ENCODE data around the gene UST.

UST gene

DNA sequence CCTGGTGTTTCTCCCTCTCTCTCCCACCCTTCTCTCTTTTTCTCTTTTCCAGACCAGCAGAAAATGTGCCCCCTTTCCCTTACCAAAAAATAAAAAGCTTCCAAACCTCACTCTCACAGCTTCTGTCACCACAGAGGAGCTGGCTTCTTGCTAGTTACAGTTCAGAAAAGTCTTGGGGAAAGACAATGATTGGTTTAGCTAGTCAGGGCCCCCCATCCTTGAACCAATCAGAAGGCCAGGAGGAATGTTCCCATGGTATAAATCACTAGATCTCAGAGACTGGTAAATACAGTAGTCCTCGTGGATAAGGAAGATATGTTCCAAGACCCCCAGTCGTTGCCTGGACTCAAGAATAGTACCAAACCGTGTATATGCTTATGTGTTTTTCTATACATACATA is 339.5 kb downstream of the UST start:
- H3K4me3 ChIP-seq (ENCODE audit: low read depth, low read length), result no peak overlapping the region
- no peak for TF ChIP-seq CTCF (IDR thresholded peaks at IDR 0.05; ENCODE audit: low read depth, low read length, missing control alignments)
- DNase-seq (ENCODE audit: low read depth), result no peak

GRCh38 chr6:149087898-149088297 is 341.1 kb downstream of the UST start:
- H3K4me3 ChIP-seq (ENCODE audit: low read depth, low read length), result no peak overlapping the region
- DNase-seq (ENCODE audit: low read depth), result no peak
- no peak for TF ChIP-seq CTCF (IDR thresholded peaks at IDR 0.05; ENCODE audit: low read depth, low read length, missing control alignments)

DNA sequence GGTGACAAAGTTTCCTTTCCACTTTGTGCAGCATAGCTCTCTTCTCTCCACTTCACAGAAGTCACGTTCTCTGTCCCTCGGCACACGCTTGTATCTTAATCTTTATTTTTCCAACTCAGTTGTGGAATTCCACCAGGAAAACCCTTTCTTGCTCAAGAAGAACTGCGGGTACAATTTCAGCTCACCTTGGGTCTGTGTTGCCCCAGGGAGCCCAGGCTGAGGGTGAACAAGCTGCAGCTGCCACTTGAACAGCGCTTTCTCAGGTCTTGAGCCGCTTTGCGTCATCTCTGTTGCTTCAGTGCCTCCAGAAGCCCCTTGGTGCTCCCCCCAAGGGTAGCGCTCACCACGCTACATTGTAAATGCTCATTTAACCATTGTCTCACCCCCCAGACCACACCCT is 341.5 kb downstream of the UST start:
- H3K4me3 ChIP-seq (ENCODE audit: low read depth, low read length), result no peak overlapping the region
- DNase-seq (ENCODE audit: low read depth), result no peak
- TF ChIP-seq CTCF (IDR thresholded peaks at IDR 0.05; ENCODE audit: low read depth, low read length, missing control alignments), result no peak

- H3K4me3 ChIP-seq (ENCODE audit: low read depth, low read length), result no peak overlapping the region
- no peak for DNase-seq (ENCODE audit: low read depth)
- TF ChIP-seq CTCF (IDR thresholded peaks at IDR 0.05; ENCODE audit: low read depth, low read length, missing control alignments), result no peak
These were observed 342.7 kb downstream of the UST start for GRCh38 chr6:149089510-149089909.

- no peak for DNase-seq (ENCODE audit: low read depth)
- TF ChIP-seq CTCF (IDR thresholded peaks at IDR 0.05; ENCODE audit: low read depth, low read length, missing control alignments), result no peak
- no peak overlapping the region for H3K4me3 ChIP-seq (ENCODE audit: low read depth, low read length)
These were observed 344.1 kb downstream of the UST start for GRCh38 chr6:149090937-149091336.

- no peak for TF ChIP-seq CTCF (IDR thresholded peaks at IDR 0.05; ENCODE audit: low read depth, low read length, missing control alignments)
- no peak overlapping the region for H3K4me3 ChIP-seq (ENCODE audit: low read depth, low read length)
- DNase-seq (ENCODE audit: low read depth), result no peak
These were observed 346.8 kb downstream of the UST start for GRCh38 chr6:149093643-149094042.

DNA sequence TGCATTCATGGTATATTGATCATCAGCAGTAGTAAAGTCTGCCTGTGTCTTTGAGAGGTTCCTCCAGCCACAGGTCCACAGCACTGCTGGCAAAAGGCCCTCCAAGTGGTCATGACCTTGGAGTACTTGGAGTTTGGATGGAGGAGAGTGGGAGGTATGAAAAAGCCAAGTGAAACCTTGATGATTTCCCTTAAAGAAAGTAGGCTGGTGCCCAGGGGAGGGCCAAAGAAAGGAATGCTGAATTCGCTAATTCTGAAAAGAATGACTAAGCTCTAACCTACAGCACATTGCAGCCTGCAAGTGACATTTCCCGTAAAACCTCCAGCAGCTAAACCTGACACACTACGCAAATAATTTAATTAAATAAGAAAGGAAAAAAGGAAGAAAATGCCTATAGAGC is 347.3 kb downstream of the UST start:
- no peak for DNase-seq (ENCODE audit: low read depth)
- TF ChIP-seq CTCF (IDR thresholded peaks at IDR 0.05; ENCODE audit: low read depth, low read length, missing control alignments), result no peak

More for the DNA sequence above, 347.3 kb downstream of the UST start:
- no peak overlapping the region for H3K4me3 ChIP-seq (ENCODE audit: low read depth, low read length)
